ENCODE measurements around the gene PMM2. TPM values are rescaled to one million over a fixed set of nuclear protein-coding genes. Genes with fewer than 3 reads are reported as not detected.
"Not testable (repeated sequence)": the region's sequence is repeated elsewhere in the genome, so short reads cannot be mapped to it uniquely, and the experiment has no call there.

The PMM2 gene
- total RNA-seq, 3 donors from 2014 or later: 46.4 to 77.9 (median 74.9) TPM

DNA sequence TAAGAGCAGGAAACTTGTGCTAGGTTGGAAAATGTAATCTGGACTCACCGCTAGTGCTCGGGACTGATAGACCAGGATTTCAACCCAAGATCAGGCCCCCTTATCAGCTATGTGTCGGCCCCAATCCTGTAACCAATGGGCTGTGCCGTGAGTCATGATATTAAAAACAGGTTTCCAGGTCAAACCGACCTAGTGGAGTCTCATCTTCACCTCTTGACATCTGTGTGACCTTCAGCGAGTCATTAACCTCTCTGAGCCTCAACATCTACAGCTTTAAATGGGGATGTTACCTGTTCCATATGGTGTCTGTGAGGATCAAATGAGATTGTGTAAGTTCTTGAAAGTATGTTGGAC is 512 bp downstream of the PMM2 start:
- no peaks in the 10 kb centered on the region for H3K9me3 ChIP-seq
- H3K4me1 ChIP-seq (ENCODE audit: low read depth): peaks cover 33% of the 10 kb centered on the region
- intact Hi-C loops (cut with DNase I, micrococcal nuclease): no loop called here
- H3K36me3 ChIP-seq (ENCODE audit: low read depth): no peaks in the 10 kb centered on the region
- peak; percentile 8 for ATAC-seq
- TF ChIP-seq, protein P1, sequence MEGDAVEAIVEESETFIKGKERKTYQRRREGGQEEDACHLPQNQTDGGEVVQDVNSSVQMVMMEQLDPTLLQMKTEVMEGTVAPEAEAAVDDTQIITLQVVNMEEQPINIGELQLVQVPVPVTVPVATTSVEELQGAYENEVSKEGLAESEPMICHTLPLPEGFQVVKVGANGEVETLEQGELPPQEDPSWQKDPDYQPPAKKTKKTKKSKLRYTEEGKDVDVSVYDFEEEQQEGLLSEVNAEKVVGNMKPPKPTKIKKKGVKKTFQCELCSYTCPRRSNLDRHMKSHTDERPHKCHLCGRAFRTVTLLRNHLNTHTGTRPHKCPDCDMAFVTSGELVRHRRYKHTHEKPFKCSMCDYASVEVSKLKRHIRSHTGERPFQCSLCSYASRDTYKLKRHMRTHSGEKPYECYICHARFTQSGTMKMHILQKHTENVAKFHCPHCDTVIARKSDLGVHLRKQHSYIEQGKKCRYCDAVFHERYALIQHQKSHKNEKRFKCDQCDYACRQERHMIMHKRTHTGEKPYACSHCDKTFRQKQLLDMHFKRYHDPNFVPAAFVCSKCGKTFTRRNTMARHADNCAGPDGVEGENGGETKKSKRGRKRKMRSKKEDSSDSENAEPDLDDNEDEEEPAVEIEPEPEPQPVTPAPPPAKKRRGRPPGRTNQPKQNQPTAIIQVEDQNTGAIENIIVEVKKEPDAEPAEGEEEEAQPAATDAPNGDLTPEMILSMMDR (IDR thresholded peaks at IDR 0.05): no peak
- DNase-seq: no peak
- H3K4me3 ChIP-seq: peak overlapping the region; percentile 74

DNA sequence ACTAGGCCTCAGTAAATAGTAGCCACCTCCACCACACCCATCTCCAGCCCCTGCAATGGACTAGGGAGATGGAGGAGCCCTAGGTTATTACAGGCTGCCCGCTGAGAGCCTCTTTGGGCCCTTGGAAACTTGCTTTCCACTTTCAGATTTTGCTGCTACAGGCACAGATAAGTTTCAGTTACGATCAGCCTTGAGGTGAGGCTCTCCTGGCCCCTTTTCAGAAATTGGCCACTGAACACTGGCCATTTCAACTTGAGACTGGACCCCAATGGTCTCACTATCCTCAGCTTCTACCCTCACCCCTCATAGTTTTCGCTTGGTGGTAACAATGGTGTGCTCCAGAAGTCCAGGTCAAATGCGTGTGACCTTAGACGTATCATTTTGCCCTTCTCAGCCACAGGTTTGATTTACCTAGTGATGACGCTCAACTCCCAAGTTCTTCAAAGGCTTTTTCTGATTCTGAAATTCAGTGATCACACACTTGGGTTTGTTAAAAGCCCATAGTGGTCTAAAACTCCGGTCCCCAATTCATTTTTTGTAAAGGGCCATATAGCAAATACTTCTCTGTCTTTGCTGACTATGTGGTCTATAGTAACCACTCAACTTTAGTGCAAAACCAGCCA is 1.0 kb downstream of the PMM2 start:
- peak overlapping the region; percentile 74 for H3K4me3 ChIP-seq
- peak; percentile 33 for ATAC-seq
- H3K36me3 ChIP-seq (ENCODE audit: low read depth): no peaks in the 10 kb centered on the region
- no peaks in the 10 kb centered on the region for H3K9me3 ChIP-seq
- peaks cover 33% of the 10 kb centered on the region for H3K4me1 ChIP-seq (ENCODE audit: low read depth)
- intact Hi-C loops (cut with DNase I, micrococcal nuclease): no loop called here
- TF ChIP-seq, protein P1 (IDR thresholded peaks at IDR 0.05): no peak
- peak in 1 of 3 donors; percentile 28 for DNase-seq

DNA sequence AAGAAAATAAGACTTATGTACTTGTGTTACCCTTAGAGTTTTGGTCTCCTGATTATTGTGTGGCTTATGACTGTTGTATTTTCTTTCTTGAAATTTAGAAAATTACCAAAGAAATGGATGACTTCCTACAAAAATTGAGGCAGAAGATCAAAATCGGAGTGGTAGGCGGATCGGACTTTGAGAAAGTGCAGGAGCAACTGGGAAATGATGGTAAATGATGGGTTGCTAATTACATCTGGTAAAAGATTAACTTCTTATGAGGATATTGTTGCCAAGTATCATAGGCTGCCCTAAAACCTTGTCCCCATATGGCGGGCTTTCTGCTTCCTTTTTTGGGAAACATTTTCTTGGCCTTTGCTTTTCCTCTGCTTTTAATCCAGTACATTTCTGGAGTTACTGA is 4.1 kb downstream of the PMM2 start:
- Histone ChIP-seq H3K4me3 (no peak overlapping the region), H3K4me1 (ENCODE audit: low read depth) (peaks cover 29% of the 10 kb centered on the region), H3K9me3 (no peaks in the 10 kb centered on the region), H3K36me3 (ENCODE audit: low read depth) (no peaks in the 10 kb centered on the region)
- ATAC-seq: peak; percentile 32
- TF ChIP-seq, protein P1 (IDR thresholded peaks at IDR 0.05): no peak
- intact Hi-C loops (cut with DNase I, micrococcal nuclease): no loop called here
- no peak for DNase-seq

DNA sequence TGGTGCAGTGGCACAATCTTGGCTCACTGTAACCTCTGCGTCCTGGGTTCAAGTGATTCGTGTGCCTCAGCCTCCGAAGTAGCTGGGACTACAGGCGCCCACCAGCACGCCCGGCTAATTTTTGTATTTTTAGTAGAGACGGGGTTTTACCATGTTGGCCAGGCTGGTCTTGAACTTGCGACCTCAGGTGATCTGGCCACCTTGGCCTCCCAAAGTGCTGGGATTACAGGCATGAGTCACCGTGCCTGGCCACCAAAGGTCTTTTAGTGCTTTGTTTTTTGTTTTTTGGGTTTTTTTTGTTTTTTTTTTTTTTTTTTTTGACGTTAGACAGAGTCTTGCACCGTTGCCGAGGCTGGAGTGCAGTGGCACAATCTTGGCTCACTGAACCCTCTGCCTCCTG is 6.1 kb downstream of the PMM2 start:
- ATAC-seq; intact Hi-C loops (cut with DNase I, micrococcal nuclease); H3K4me3 ChIP-seq; DNase-seq; H3K9me3 ChIP-seq: not testable (repeated sequence)
- Histone ChIP-seq H3K4me1 (ENCODE audit: low read depth) (peaks cover 22% of the 10 kb centered on the region), H3K36me3 (ENCODE audit: low read depth) (peaks cover 13% of the 10 kb centered on the region)

DNA sequence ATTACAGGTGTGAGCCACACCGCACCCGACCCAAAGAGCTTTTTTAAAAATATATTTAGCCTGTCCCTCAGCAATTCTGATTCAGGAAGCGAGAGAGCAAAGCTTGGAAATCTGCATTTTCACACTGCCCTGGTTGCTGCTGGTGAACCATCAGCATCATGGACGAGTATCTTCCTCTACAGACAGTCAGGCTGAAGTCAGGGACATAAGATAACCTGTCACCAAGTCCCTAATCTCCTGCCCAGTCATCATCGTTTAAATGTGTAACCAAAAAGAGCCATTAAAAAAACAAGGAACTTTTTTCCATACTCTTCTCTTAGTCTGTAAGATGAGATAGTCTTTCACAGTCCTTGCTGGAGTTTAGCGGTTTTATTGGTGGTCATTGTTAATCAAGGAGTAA is 6.7 kb downstream of the PMM2 start:
- ATAC-seq (no peak), DNase-seq (no peak)
- H3K4me1 ChIP-seq (ENCODE audit: low read depth): peaks cover 18% of the 10 kb centered on the region
- TF ChIP-seq, protein P1 (IDR thresholded peaks at IDR 0.05): no peak
- H3K9me3 ChIP-seq: no peaks in the 10 kb centered on the region
- peaks cover 13% of the 10 kb centered on the region for H3K36me3 ChIP-seq (ENCODE audit: low read depth)
- no peak overlapping the region for H3K4me3 ChIP-seq
- intact Hi-C loops (cut with DNase I, micrococcal nuclease): no loop called here

DNA sequence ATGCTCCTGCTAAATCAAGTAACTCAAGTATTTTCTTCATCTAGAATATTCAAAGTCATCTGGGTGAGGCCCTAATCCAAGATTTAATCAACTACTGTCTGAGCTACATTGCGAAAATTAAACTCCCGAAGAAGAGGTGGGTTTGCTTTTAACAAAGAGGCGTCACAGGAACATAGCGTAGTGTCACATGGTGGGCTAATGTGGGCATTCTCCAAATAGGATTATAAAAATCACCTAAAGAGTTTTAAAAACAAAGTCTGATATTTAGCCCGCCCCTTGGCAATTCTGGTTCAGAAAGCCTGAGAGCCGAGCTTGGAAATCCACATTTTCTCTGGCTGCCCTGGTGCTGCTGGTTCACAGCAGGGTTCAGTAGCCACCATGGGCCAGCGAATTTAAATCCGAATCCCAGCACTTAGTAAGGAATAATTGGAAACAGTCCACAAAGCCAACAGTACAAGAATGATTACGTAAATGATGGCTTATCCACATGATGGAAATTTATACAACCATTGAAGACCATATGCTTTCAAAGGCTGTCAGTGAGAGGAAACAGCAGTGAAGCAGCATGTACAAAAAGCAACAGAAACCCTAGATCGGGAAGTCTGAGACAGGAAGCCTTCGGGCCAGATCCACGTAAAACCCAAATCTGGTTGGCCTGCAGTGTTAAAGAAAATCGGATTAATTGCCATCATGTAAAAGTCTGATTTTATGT is 8.8 kb downstream of the PMM2 start:
- intact Hi-C loops (cut with DNase I, micrococcal nuclease): no loop called here
- Histone ChIP-seq H3K9me3 (no peaks in the 10 kb centered on the region), H3K4me3 (no peak overlapping the region), H3K36me3 (ENCODE audit: low read depth) (peaks cover 13% of the 10 kb centered on the region), H3K4me1 (ENCODE audit: low read depth) (peaks cover under 1% of the 10 kb centered on the region)
- ATAC-seq (no peak), DNase-seq (no peak)
- TF ChIP-seq, protein P1 (IDR thresholded peaks at IDR 0.05): no peak
